GM18517 (cell line): Measurements from ENCODE around the gene EIF1.

ENCODE experiments used
- ATAC-seq: cut with Tn5 transposase; IDR thresholded peaks from one replicate; pipeline ENCODE4 v1.9.1; 2021; ENCODE audit warnings: mild to moderate bottlenecking, moderate library complexity; ENCODE audit not compliant: unreplicated experiment

The EIF1 gene

GRCh38 chr17:41734139-41734948, 45.7 kb downstream of the EIF1 start, which contains the start of gene HAP1:
HAP1 (minus strand) TSS chr17:41734643; CDS start chr17:41734634, 9 bp downstream.
- ATAC-seq, result no peak

GRCh38 chr17:41734949-41735313, 46.2 kb downstream of the EIF1 start:
- no peak for ATAC-seq

DNA sequence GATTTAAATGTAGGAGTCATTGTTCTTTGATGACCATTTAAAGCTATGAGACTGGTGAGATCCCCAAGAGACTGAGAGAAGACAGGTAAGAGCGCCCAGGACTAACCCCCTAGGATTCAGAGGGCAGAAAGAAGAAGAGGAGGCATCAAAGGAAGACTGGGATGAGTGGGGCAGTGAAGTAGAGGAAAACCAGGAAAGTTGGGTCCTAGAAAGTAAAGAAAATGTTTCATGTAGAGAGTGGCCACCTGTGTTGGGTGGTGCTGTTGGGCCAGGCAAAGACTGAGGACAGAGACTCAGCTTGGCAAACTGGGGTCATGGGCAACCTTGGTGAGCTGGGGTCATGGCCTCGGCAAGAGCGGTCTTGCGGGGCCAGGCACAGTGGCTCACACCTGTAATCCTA, 47.1 kb downstream of the EIF1 start:
- no peak for ATAC-seq

GRCh38 chr17:41736983-41737679, 48.4 kb downstream of the EIF1 start:
- no peak for ATAC-seq

GRCh38 chr17:41737680-41738023, 49.0 kb downstream of the EIF1 start:
- no peak for ATAC-seq

DNA sequence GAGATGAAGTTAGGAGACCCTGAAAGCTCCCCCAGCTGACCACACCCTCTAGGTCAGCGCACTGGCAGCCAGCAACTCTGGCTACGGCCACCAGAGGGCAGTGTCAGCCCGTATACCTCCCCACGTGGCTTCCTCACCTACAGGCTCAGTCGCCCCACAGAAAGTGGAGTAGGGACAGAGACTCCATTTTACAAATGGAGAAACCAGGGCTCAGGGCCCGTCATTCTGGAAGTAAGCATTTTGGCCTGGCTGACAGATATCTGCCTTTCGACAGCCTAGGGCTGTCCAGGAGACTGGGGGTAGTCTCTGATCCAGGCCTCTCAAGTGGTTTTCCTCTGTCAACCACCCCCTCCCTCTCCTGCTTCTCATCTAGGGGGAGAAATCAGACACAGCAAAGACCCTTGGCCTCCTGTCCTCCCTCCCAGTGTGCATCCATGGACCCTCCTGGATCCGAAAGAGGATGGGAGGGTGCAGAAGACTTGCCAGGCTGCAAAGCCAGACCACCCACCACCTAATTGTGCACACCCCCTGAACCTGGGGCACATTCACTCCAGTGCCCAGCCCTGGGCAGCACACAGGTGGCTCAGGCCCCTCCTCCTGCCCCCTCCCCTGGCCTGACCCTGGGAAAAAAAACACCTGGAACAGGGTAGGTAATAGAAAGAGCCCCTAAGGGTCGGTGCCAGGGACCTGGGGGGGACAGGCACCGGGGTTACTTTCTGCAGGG, 49.6 kb downstream of the EIF1 start:
- ATAC-seq, result no peak

GRCh38 chr17:41738801-41739112, 50.1 kb downstream of the EIF1 start:
- ATAC-seq, result no peak

DNA sequence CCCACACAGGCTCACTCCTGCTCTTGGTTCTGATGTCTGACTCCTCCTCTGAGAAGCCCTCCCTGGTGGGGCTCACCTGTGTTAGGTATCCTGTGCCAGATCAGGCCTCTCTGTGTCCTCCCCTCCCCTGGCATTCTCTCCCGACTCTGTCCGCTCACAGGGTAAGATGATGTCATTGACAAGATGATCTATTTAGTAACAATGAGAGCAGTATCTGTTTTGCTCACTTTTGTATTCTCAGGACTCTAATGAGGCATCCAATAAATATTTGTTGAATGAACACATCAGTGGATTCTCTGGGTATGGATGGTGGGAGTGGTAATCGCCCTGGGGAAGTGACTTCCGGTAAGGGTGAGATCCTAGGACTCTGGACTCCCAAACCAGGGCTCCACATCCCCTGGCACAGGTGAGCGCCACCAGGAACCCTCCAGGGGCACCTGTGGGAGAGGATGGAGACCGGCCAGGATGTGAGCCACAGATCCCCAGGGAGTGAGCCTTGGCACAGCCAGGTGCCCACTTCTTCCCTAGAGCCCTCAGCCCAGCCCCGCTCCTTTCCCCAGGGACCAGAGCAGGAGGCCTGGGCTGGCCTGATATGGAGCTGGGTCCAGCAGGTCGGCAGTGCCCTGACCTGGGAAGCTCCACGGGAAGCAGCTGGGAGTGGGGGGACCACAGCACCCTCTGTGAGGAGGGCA, 51.1 kb downstream of the EIF1 start:
- no peak for ATAC-seq

GRCh38 chr17:41740506-41740905, 51.8 kb downstream of the EIF1 start:
- no peak for ATAC-seq

DNA sequence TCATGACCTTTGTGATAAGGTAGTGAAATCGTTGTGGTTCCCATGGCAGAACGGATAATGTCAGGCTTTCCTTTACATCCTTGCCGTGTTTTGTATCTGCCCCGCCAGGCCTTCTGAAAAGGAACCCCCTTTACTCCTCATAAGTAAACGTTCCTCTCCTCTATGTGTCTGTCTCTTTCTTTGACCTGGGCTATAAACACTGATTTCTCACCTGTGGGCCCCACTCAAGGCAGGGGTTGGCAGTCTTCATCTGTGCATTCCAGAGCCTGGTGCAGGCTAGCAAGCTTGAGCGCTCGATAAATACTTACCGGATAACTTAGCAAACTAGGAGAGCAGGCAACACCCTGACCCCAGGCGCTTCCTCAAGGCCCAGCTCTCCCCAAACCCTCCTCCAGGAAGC, 53.0 kb downstream of the EIF1 start:
- no peak for ATAC-seq
